Diencephalon (tissue), 1 donor: ENCODE measurements around the gene REL. TPM values are rescaled to one million over a fixed set of nuclear protein-coding genes. Genes with fewer than 3 reads are reported as not detected.

Experiments used
- small RNA-seq: library from RNA; depleted of rRNA; stranded (forward); fragments of <200 nt; gene quantifications from one replicate; pipeline ENCODE3, GENCODE V24; 2014
- total RNA-seq: library from RNA; depleted of rRNA; stranded (reverse); fragments of >200 nt; gene quantifications from one replicate; pipeline ENCODE4 v1.2.3, GENCODE V29; 2014

The REL gene
- 7.4 TPM for total RNA-seq

GRCh38 chr2:60881047-60881932, at the start of gene REL:
Gene REL (plus strand): TSS chr2:60881574. CDS start chr2:60881841, 267 bp downstream.

Small RNA genes lying within 50 kb of the gene (small RNA-seq; reads per million reads assigned to genes)
- gene RN7SL632P (not detected), gene RNU4-51P (not detected)

Other genes with a start within 250 kb of the REL start
- 50.3 TPM for gene PAPOLG, start 125.3 kb upstream of the REL start, total RNA-seq
- gene PEX13, start 136.1 kb downstream of the REL start, total RNA-seq: 61.1 TPM
- gene PUS10, start 136.7 kb downstream of the REL start, total RNA-seq: 5.8 TPM
- gene SANBR, start 184.3 kb downstream of the REL start, total RNA-seq: 87.2 TPM